Brain microvascular endothelial cell (primary cell): ENCODE measurements around the gene RBPJL.

Experiments used
- DNase-seq: peaks from one replicate; pipeline ENCODE4 v3.0.0-alpha.2; 2020
- H3K27ac ChIP-seq: fragments of 250-450 bp; sonication (Bioruptor Pico); 2 replicates; pipeline ENCODE4 v1.5.1; 2020; ENCODE audit warnings: mild to moderate bottlenecking, moderate library complexity
- H3K27me3 ChIP-seq: fragments of 250-450 bp; sonication (Bioruptor Pico); replicated peaks from 2 replicates; pipeline ENCODE4 v1.5.1; 2020; ENCODE audit warnings: mild to moderate bottlenecking
- H3K36me3 ChIP-seq: fragments of 250-450 bp; sonication (Bioruptor Pico); replicated peaks from 2 replicates; pipeline ENCODE4 v1.5.1; 2020; ENCODE audit warnings: mild to moderate bottlenecking
- H3K4me3 ChIP-seq: 2 replicates; pipeline ENCODE4 v1.5.1; 2011; ENCODE audit warnings: low read depth, mild to moderate bottlenecking, control low read depth, low read length, moderate library complexity
- CTCF ChIP-seq: IDR thresholded peaks from 2 replicates; pipeline ENCODE4 v1.5.1; 2011; ENCODE audit warnings: low read depth, mild to moderate bottlenecking, moderate library complexity, low read length, control low read depth, inconsistent platforms; ENCODE audit errors: missing control alignments
- in situ Hi-C: cut with HindIII; loops from 2 replicates; pipeline ENCODE4 v1.10.0; 2017; ENCODE audit warnings: low sequenced_read_pairs, low pct_ligation_motif_present

The RBPJL gene

GRCh38 chr20:45352729-45353128, 46.1 kb downstream of the RBPJL start:
- no peaks in the 10 kb centered on the region for H3K36me3 ChIP-seq
- no peak overlapping the region for H3K27ac ChIP-seq
- H3K27me3 ChIP-seq, result no peaks in the 10 kb centered on the region
- H3K4me3 ChIP-seq, result no peak overlapping the region
- TF ChIP-seq CTCF, result no peak
- in situ Hi-C loops, result no loop called here
- no peak for DNase-seq

GRCh38 chr20:45353746-45354145, 47.1 kb downstream of the RBPJL start:
- in situ Hi-C loops, result no loop called here
- Histone ChIP-seq H3K4me3 (no peak overlapping the region), H3K27ac (no peak overlapping the region), H3K36me3 (no peaks in the 10 kb centered on the region), H3K27me3 (no peaks in the 10 kb centered on the region)
- no peak for TF ChIP-seq CTCF
- no peak for DNase-seq

- TF ChIP-seq CTCF, result no peak
- H3K27ac ChIP-seq, result peak overlapping the region; percentile 55
- no peak overlapping the region for H3K4me3 ChIP-seq
- in situ Hi-C loops, result no loop called here
- DNase-seq, result peak; percentile 51
- no peaks in the 10 kb centered on the region for H3K36me3 ChIP-seq
- no peaks in the 10 kb centered on the region for H3K27me3 ChIP-seq
These were observed 48.0 kb downstream of the RBPJL start for GRCh38 chr20:45354423-45355208.

- Histone ChIP-seq H3K27ac (peak overlapping the region; percentile 55), H3K27me3 (no peaks in the 10 kb centered on the region), H3K4me3 (no peak overlapping the region), H3K36me3 (no peaks in the 10 kb centered on the region)
- DNase-seq, result peak; percentile 64
- in situ Hi-C loops, result no loop called here
- no peak for TF ChIP-seq CTCF
These were observed 48.8 kb downstream of the RBPJL start for GRCh38 chr20:45355209-45356084.

GRCh38 chr20:45358282-45359068, 51.8 kb downstream of the RBPJL start:
- TF ChIP-seq CTCF, result no peak
- DNase-seq, result peak; percentile 71
- in situ Hi-C loops, result no loop called here
- Histone ChIP-seq H3K27ac (peak overlapping the region; percentile 89), H3K27me3 (no peaks in the 10 kb centered on the region), H3K36me3 (no peaks in the 10 kb centered on the region), H3K4me3 (no peak overlapping the region)
